ENCODE measurements around the gene MAPKAP1.

- no peak for TF ChIP-seq POLR2A (IDR thresholded peaks at IDR 0.05; ENCODE audit: low read depth, low read length)
- TF ChIP-seq TAF1 (IDR thresholded peaks at IDR 0.05; ENCODE audit: borderline replicate concordance, low read depth, low read length) = no peak
These were observed 313.6 kb downstream of the MAPKAP1 start for GRCh38 chr9:125393426-125393825.
